IPS-NIHi11 (cell line): ENCODE measurements around the gene CD6.

Source experiments
- DNase-seq: peaks from one replicate; pipeline ENCODE4 v3.0.0; 2012; ENCODE audit warnings: mixed read lengths, low spot score

CD6 gene

DNA sequence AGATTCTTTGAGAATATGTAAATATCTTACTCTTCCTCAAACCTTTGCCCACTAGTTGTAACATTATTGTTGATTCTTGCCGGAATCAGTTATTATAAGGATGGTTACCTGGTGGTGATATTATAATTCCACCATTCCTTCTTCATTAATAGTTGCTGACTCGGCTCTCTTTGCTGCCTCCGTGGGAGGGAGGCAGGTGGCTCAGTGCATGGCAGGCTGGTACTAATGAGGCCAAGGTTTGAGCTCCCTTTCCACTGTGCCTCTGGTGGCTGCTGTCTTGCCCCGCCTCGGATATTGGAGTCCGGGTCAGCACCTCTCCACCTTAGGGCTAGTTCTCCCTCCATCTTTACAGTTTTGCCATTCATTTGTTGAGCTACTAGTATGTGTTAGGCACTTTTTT lies 12.7 kb downstream of the CD6 start:
- DNase-seq: no peak

DNA sequence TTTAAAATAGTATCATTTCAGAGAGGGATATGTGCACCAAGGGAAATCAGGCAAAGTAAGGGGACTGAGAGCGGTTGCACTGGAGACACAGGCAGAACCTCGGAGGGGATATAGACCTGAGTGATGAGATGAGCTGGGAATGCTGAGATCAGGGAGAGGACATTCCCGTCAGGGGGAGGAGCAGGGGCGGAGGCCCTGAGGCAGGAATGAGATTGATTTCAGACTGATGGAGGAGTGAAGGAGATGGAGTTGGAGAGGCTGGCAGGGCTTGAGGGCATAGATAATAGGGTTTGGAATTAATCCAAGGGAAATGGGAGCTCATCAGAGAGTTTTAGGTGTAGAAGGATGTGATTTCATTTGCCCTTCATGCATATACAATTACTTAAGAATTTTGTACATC lies 13.2 kb downstream of the CD6 start:
- no peak for DNase-seq

DNA sequence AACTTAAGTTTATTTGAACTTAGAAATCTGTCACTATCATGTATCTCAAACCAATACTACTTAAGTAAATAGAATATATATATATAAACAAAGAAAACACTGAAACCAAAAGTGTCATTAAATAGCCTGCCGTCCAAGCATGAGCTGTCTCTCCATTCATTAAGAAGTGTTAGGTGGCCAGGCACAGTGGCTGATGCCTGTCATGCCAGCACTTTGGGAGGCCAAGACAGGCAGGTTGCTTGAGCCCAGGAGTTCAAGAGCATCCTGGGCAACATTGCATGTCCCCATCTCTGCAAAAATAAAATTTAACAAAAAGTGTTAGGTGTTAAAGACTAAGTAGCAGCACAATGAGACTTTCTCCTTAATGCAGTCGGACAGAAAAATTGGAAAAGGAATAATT lies 14.0 kb downstream of the CD6 start:
- DNase-seq: no peak

DNA sequence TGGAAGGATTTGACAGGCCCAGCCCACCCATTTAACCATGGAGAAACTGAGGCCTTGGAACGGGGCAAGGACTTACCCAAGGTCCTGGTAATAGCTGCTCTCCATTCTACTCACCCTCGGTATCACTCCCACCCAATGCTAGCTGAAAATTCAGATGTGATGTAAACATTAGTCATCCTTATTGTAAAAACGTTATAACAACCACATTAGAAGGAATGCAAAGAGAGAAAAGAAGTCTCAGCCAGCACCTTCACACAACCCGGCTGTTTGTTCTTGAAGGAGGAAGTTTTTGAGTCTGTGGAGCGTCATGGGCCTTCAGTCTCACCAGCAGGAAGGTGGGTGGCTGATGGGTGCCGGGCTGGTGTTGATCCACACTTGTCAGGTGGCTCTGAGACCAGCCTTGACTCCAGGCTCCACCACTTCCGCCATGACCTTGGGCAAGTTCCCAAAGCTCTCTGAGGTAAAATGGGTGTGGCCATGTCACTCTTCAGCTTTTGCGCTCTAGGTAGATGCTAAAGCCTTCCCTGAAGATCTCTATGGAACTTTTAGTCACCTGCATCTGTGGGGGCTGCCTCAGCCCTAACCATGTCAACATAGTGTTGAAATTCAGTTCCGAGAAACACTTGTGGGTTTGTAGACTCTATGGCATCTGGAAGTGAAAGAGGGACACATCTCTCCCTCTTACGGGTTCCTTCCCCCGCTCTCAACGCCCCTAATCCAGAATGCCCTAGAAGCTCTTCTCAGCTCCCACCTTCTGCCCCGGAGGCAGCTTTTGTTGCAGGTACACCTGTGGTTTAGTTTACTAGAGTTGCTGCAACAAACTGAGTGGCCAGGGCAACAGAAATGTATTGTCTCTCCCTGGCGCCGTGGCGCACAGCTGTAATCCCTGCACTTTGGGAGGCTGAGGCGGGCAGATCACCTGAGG lies 14.8 kb downstream of the CD6 start:
- DNase-seq: no peak

DNA sequence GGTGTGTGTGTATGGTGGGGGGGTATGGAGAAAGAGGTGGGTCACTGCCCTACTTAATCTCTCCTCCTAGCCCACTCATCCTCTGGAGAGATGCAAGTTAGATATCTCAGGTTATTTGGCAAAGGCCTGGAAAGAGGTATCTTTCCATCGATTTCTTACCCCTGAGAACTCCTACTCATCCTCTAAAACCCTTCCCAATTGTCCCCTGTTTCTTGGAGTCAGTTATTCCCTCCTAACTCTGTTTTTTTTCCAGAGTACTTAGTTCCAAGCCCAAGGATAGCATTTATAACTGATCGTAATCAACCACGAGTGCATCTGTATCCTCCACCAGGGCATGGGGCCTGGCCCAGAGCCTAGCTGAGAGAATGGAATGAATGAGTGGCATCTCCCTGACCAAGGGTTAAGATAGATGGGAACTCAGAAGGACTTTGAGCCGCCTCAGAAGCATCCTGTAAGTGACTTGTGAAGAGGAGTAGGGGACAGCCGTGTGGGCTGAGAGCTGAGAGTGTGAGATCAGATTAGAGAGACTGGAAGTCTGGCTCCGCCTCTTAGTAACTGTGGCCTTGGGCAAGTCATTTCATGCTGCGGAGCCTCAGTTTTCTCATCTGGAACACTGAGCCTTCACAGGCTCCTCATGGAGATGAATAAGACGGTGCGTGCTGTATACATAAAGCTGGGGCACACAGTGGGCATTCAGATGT lies 16.2 kb downstream of the CD6 start:
- DNase-seq: no peak

DNA sequence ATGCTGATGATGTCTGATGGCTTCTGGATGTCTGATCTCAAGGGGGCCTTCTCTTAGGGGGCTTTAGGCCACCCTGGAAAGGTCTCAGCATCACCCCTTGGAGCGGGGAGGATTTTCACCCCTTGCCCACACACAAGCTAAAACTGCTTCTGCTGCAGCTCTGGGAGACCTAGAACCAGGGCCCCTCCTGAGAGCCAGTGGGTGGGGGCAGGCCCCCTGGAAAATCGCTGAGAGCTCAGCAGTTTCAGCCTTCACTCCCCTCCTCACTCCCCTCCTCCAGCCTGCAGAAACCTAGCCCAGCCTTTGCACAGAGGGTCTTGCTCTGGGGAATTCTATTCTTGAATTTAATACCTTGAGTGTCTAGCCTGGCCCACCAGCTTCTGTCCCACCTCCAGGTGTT lies 17.2 kb downstream of the CD6 start:
- DNase-seq: no peak

DNA sequence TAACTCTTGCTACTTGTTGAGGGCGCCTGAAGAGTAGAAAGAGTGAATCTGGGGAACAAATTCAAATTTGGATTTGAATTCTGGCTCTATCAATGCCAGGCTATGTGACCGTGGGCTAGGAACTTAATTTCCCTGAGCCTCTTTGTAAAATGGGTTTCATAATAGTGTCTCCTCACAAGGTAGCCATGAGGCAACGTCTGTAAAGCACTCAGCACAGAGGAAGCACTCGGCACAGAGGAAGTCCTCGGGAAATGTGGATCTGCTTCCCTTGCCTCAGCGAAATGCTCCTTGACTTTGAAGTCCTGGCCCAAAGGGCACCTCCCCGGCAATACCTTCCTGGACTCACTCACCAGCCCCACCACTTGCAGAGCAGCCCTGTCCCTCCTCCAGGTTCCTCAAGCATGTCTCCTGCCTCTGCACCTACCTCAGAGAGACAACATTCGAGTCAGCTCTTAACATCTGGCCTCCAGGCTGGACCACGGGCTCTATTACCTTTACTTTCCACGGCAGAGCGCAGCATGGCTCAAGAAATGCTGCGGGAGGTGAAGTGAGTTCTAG lies 17.7 kb downstream of the CD6 start:
- no peak for DNase-seq

DNA sequence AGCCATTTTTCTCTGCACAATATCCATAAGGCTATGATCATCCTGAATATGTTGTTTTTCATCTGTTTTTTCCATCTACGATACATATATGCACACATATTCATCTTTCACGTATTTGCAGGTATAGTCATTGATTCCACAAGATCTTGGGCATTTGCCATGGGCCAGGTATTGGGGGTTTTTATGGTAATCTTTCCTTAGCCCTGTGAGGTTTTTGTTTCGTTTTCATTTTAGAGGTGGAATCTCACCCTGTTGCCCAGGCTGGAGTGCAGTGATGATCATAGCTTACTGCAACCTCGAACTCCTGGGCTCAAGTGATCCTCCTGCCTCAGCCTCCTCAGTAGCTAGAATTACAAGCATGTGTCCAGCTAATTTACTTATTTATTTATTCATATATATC lies 20.0 kb downstream of the CD6 start:
- DNase-seq: no peak

DNA sequence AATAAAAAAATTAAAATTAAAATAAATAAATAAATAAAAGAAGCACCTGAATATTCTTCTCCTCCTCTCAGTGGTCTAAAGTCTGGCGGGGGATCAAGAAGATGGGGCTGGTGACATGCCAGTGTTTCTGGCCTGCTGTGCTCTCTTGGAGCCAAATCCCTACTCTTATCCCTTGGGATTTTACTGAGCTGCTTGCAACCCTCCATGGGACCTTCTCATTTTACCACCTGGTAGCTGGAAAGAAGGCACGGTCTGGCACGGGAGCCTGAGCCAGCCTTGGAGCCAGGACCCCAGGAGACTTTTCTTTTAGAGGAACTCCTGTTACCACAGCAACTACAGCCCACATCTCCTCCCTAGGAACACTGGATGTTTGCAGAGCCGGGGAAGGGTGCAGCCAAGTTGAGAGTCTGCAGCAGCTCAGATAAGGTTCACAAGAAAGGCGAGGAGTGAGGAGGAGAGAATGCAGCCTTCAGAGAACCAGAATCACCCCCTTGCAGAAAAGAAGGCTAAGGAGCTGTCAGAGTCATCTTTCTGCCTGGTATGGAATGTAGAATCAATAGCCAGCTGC lies 21.4 kb downstream of the CD6 start:
- DNase-seq: no peak

DNA sequence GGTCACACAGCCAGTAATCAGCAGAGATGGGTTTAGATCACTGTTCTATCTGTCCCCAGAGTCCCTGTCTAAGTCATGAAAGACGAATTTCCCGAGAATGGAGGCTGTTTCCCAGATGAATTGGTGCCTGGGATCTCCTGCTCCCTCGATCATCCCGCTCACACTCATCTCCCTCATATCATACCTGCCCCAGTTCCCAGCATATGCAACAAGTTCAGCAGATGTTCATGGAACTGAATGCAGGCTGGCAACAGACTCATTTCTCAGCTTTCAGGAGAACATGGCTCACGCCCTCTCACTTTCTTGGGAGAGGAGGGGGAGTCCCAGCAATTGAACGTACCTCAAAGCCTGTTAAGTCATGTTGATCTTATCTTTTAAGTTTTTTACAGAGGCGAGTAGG lies 22.1 kb downstream of the CD6 start:
- no peak for DNase-seq

DNA sequence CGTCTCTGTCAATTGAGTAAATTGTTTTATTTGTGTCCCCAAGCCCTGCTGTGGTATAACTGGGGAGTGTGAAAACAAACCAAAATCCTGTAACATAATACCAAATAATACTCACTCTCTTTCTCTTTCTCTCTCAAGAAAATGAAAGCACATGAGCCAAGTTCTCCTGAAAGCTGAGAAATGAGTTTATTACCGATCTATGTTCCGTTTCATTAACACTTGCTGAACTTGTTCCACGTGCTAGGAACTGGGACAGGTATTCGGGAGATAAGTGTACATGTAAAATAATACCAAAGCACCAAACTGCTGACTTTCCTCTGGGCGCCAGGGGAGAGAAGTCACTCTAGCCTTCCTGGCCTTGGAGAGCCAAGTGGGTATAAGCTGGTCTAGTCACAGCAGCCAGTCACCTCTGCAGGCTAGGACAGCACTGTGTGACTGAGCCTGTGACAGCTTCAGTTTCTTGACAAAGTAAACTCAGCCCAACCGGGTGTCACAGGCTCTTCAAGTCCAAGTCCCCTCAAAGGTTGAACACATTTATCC lies 23.1 kb downstream of the CD6 start:
- DNase-seq: no peak

DNA sequence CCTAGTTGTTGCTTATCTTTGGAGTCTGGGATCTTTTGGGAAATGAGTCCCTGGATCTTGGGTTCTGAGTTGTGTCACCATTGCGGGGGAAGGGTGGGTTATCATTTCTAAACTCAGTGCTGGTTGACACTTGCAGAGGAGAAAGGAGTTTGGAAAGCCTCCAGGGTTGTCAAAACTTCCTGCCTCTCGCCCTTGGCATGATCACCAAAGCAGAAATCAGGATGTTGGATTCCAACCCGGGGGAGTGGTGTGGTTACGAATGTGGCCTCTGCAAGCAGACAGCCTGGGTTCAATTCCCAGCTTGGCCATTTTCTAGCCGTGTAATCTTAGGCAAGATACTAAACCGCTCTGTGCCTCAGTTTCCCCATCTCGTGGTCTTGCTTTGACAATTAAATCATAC lies 24.3 kb downstream of the CD6 start:
- no peak for DNase-seq

DNA sequence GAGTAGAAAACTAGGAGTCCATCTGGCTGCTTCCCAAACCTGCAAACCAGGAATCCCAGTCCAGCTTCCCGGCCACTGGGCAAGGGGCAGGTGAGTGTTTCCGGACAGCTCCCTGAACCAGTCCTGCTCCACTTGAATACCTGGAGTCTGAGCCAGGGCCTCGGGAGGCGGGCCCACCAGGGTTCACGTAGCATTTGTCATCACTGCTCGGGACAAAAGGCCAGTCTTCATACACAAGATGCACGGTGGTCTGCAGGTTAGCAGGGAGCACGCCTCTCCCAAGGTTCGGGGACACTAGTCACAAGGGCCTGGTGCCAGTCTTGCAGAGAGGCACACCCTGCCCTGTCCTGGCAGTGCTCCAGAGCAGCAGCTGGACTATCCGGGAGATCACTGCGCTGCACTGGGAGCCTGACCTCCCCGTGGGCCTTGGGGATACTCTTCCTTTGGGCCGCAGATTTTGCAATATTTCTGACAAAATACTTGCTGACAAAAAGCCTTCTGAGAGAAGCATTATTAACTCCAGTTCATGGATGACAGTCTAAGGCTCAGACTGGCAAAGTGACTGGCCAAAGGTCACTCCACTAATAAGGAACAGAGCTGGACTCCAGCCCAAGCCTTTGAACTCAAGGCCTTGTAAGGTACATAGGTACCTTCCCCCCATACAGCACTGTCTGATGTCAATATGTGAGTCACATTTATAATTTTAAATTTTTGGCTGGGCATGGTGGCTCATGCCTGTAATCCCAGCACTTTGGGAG lies 25.1 kb downstream of the CD6 start:
- no peak for DNase-seq

DNA sequence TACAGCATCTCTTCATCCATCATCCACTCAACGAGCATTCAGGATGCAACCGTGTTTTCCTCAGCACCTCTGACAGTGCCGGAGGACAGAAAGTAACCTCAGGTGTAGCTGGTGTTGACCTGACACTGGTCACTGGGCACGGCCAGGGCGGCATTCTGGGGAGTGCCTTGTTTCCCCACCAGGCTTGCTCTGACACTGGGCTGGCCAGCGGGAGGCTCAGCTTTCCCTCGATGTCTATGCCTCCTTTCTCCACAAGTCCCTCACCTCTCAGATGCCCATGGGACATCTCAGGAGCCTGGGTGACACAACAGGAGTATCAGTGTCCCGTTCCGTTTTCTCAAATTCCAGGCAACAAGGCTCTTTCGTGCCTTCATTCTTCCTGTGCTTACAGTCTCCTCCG lies 28.9 kb downstream of the CD6 start:
- DNase-seq: no peak

DNA sequence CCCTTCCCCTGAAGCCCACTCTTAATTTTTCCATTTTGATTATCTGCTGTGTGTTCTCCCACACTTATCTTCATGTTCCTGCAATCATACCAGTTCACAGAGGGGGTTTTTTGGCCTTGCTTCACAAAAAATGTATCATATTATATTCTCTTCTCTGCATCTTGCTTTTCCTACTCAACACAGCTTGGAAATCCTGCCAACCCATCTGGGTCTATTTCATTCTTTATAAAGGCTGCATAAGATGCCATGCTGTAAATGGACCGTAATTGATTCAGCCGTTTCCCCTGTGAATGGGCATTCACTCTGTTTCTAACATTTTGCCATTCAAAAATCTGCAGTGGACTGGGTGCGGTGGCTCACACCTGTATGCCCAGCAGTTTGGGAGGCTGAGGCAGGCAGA lies 30.5 kb downstream of the CD6 start:
- no peak for DNase-seq

DNA sequence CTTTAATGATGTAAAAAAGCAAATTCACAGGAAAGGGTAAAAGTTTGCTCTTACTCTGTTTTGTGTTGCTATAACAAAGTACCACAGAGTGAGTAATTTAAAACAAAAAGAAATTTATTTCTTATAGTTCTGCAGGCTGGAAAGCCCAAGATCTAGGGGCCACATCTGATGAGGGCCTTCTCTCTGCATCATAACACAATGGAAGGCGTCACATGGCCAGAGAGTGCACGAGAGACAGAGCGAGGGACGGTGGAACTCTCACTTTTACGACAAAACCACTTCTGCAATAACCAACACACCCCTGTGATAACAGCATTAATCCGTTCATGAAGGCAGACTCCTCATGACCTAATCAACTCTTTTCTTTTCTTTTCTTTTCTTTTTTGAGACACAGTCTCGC lies 31.1 kb downstream of the CD6 start:
- no peak for DNase-seq

DNA sequence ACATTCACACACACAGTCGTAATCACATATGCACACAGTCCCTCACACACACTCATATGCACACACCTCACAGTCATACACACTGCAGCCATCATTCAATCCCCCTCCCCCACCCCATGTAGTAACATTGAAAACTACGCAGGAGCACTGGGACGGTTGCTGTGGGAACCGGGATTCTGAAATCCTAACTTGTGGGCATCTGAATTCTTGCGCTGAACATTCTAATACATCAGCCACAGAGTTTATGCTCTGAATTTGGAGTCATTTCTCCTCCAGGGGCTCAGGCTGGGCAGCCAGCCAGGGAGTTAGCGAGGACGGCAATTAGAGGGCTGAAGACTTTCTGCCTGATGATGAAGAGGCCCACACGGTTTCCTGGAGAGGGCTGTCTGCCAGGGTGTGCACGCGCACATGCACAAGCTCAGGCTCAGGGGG lies 32.7 kb downstream of the CD6 start:
- no peak for DNase-seq

DNA sequence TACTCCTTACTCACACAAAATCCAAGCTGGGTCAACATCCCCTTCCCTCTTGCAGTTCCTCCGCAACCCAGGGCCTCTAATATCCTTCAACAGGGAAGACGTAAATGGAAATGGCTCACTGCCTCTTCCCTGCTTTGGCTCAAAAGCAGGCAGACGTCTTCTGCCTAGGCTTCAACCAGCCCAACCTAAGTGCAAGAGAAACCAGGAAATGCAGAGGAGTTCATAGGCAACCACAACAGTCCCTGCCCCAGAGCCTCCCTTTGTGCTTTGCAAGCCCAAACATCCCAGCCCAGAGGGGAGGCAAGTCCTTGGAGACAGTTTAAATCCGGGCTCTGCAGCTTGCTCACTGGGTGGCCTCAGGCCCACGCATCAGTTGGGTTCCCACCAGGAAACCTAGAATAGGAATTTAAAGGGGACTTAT lies 33.3 kb downstream of the CD6 start:
- DNase-seq: no peak

DNA sequence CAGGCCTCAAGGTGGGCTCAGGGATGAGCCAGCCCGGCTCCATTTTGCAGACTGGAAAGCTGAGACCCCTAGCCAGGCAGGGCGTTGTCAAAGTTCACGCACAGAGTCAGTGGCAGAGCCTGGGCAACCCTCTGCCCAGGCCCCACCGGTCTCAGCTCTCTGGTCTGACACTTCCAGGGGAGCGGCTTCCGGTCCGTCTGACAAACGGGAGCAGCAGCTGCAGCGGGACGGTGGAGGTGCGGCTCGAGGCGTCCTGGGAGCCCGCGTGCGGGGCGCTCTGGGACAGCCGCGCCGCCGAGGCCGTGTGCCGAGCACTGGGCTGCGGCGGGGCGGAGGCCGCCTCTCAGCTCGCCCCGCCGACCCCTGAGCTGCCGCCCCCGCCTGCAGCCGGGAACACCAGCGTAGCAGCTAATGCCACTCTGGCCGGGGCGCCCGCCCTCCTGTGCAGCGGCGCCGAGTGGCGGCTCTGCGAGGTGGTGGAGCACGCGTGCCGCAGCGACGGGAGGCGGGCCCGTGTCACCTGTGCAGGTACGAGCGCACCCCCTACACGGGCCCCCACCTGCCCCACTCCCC lies 36.0 kb downstream of the CD6 start:
- peak; percentile 62 for DNase-seq

DNA sequence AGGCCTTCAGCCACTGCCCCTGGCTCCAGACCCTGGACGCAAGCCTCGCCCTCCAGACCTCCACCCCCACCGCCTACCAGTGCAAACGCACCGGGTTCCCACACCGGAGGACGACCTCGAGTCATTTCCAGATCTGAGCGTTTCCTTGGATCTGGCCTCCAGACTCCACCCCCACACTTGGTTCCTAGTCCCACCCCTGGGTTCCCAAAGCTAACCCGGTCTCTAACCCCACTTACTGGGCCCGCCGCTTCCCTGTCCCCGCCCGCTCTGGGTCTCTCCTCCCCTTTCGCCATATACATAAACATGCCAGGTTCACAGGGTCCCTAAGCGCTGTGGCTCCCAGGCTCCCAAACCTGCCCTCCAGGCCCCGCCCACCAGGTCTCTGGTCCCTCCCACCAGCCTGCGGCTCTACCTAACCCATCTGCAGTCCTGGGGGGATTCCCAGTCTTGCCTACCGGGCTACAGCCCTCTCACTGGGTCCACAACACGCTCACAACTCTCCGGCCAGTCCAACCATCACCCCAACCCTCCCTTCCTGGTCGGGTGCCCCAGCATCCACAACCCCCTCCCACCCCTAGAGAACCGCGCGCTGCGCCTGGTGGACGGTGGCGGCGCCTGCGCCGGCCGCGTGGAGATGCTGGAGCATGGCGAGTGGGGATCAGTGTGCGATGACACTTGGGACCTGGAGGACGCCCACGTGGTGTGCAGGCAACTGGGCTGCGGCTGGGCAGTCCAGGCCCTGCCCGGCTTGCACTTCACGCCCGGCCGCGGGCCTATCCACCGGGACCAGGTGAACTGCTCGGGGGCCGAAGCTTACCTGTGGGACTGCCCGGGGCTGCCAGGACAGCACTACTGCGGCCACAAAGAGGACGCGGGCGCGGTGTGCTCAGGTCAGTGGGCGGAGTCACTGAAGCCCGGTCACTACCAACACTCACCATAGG lies 36.7 kb downstream of the CD6 start:
- peak; percentile 89 for DNase-seq
